Right forelimb (tissue), 1 donor: Measurements from ENCODE around the gene C1QTNF7.

Source experiments
- DNase-seq: peaks from one replicate; pipeline ENCODE4 v3.0.0-alpha.2; 2018

C1QTNF7 gene

DNA sequence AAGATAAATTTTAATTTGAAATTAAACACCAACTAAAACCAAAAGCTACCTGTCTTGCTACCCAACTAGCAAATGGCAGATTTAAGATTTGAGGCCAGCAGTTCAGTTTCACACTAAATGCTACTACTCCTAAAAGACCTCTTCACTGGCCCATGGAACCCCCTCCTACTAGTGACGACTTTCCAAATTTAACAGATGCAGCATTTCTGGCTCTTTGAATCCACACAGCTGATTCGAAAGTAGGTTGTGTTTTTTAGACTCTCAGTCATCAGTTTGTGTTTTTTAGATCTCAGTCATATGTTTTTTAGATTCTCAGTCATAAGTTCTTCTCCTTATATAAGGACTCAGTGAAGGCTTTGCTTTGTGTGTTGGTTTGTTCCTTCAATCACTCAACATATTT, 30.8 kb downstream of the C1QTNF7 start:
- DNase-seq: no peak

DNA sequence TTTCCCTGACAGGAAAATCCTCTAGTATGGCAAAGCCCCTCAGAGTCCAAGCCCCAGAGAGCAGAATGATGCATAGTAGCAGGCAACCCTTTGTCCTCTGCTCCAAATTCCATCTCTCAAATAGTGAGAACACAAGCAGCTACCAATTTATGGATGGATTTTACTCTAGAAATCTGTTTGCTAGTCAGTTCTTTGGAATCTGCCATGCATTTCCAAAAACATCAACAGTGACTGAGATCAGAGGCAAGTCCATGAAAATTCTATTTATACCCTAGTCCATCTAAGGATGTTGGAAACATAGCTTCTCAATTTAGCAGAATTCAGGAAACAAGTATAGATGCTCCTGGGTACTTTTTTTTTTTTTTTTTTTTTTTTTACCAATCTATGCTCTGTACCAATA, 31.9 kb downstream of the C1QTNF7 start:
- no peak for DNase-seq

- no peak for DNase-seq
Measured at GRCh38 chr4:15466596-15466995, 38.8 kb downstream of the C1QTNF7 start.

DNA sequence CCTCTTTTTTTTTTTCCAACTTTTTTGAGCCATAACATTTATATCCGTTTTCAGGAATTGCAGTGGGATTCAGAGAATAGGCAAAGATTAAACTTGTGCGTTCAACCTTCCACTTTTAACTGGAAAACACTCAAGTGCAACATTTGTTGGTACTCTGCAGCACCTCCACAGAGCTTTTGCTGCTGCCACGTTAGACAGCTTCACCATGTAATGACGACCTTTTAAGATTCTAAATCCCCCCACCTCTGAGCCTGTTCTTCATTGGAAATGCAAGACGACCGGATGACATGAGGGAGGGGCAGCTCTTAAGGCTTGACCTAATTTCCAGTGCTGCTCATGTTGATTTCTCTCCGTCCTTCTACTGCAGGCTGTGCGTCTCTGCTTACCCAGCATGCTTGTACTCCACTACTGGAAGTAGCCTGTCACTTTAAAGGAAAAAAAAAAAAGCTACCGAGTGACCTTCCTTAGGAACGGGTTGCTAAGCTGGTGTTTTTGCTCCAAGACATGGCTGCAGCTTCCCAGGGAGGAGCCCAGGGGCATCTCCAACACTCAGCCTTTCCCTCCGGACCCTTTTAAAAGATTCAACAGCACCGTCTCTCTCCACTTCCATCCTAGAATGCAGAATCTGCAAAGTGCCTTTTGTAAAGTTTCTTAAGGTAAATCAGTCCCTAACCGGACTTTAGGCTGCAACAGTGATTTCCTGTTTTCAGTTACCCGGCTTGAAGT, 41.7 kb downstream of the C1QTNF7 start, which contains the start of gene CC2D2A:
Gene CC2D2A (plus strand): TSS at position 481 of the 726 bp plus-strand sequence. CDS start 6,051 bp downstream, outside the sequence.
- DNase-seq: peak; percentile 64

DNA sequence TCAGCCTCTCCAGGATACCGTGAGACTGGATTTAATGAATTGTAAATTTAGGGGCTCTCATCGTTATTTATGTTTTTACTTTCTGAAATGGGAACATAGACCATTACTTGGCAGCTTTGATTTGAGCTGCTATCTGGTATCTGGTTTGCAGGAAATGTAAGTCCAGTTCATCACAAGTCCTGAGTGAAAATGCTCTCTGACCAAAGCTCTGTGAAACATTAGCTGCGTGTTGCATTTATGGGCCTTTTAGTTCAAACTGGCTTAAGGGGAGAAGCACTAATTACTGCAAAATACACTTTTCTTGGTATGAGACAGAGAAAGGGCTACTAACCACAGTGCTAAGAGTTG, 42.3 kb downstream of the C1QTNF7 start:
- no peak for DNase-seq

- DNase-seq: no peak
Measured at GRCh38 chr4:15476396-15476795, 48.6 kb downstream of the C1QTNF7 start.

- no peak for DNase-seq
Measured at GRCh38 chr4:15478724-15479088, 50.9 kb downstream of the C1QTNF7 start.

DNA sequence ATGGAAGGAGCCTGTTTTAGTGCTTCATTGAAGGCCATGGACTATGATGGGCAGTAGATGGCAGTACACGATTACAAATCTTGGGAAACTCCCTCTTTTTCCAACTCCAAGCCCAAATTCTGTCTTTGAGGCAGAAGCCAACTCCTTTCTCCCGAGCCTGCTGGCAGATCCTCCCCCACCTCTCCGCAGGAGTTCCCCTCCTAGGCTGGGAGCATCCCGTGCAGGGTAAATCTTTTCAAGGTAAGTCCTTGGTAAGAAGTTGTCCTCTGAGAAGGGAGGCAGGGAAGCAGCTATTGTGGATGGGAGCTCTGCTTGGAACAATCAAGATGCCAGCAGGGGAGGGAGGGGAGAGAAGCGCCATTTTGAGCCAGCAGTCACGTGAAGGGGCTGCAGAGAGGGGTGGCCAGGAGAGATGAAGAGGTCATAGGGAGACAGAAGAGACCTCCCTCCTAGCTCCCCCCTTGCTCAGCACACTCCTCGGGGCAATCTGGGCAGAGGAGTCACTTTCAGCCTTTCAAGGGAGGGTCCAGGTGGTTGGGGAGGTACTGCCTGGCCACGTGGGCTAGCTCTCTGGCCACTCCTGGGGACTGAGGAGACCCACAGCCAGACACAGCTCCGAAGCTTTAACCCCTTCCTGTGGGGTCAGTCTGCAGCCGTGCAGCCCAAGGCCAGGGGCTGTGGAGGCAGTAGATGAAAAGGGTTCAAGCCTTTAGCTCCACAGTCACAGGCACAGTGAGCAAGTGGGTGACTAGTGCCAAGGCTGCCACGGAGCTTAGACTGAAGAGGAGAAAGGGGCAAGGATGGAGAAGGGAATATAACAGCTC, 51.5 kb downstream of the C1QTNF7 start:
- DNase-seq: peak; percentile 90

DNA sequence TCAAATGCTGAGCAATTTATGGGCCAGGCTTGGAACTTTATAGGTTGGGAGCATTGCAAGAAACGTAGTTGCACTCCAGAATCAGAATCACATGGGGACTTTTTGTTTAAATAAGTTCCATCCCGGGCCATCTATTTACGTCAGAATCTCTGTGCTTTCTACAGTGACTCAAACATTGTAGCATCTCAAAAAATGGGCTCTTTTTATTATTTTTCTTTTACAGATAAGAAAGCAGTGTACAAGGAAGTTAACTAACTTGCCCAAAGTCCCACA, 52.0 kb downstream of the C1QTNF7 start:
- no peak for DNase-seq

GRCh38 chr4:15481961-15482745, 54.3 kb downstream of the C1QTNF7 start:
- no peak for DNase-seq

DNA sequence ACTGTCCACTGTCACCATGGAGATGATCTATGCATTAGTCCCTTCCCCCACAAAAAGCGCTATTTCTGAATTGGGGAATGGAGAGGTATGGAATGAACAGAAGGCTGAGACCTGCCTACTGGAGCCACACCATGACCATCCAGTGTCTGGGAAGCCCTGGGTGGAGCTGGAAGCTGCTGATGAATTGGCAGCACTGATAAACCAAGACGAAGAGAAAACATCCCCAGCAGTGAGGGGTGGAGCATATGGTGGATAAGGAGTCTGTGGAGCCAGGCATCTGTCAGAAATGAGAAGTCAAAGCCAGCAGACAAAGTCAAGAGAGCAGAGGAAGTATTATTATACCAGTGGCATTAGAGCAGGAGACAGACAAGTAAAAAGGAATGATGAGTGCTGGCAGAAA, 55.0 kb downstream of the C1QTNF7 start:
- no peak for DNase-seq

GRCh38 chr4:15488136-15488535, 60.3 kb downstream of the C1QTNF7 start:
- no peak for DNase-seq

- no peak for DNase-seq
Measured at GRCh38 chr4:15488658-15489470, 61.0 kb downstream of the C1QTNF7 start.

DNA sequence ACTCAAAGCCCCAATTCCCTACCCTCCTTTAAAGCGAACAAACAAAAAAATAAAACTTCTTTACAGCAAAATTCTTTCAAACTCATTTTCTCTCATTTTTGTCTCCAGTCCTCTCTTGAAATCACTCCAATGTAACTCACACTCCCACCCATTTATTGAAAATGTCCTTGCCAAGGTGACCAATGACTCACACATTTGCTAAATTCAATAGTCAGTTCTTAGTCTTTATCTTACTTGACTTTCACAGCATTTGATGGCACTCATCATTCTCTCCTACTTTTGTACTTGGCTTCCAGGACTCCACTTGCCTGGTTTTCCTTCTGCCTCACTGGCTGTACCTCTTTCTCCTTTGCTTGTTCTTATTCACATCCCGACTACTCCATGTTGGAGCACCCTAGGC, 61.7 kb downstream of the C1QTNF7 start:
- DNase-seq: no peak

DNA sequence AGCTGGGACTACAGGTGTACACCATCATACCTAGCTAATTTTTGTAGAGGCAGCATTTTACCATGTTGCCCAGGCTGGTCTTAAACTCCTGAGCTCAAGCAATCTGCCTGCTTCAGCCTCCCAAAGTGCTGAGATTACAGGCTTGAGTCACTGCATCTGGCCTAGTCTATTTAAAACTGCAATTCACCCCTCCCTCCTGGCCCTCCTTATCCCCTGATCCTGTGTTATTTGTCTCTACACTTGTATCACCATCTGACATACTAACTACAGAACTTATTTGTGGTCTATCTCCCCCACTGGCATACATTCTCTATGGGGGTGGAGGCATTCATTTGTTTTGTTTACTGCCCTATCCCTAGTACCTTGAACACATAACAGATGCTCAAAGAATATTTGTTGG, 65.6 kb downstream of the C1QTNF7 start:
- no peak for DNase-seq

GRCh38 chr4:15495621-15496020, 67.8 kb downstream of the C1QTNF7 start:
- DNase-seq: no peak
